ENCODE data around the gene SYNE1.

The SYNE1 gene

DNA sequence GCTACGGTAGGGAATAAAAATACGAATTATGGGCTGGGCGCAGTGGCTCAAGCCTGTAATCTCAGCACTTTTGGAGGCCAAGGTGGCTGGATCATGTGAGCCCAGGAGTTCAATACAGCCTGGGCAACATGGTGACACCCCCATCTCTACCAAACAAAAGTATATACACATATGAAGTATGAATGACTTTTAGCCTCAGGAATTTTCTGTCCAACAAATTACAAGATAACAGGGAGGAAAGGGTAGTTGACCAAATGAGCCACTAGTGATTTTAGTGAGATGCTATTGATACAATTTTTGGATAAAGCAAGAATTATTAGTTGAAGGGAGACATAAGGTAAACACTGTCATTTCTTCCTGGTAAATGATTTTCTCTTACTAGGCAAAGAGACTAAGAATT lies 328.2 kb downstream of the SYNE1 start:
- no peak for DNase-seq

DNA sequence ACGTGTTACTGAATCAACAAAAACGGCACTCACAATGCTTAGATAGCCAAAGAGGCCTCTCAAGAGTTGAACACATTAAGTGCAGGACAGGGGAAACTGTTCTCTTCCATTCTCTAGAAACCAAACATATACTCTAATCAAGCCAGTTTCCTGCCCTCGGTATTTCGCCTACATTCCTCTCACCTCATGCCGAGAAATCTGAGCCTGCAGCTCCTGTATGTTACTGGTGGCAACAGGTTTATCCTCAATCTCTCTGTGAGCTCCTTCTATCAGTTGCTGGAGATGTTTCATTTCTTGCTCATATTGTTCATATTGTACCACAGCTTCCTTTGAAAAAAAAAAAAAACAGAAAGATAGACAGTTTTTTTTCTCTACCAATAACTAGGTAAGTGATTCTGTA lies 328.9 kb downstream of the SYNE1 start:
- DNase-seq, result no peak

DNA sequence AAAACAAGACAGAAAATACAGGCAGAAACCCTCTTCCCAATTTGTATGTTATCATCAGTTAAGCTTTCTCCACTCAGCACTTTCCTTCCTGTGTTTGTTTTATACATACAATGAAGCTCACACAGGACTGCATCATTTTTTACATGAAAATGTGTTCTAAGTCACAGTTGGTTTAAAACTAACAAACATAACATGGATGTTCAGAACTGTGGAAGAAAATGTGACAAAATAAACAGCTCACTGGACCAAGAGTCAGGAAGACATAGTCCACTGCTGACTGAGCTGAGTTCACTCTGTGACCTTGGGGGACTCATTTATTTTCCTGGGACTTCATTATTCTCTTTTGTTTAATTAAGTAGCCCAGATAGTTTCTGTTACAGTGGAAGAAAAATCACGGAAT lies 331.5 kb downstream of the SYNE1 start:
- DNase-seq, result no peak

DNA sequence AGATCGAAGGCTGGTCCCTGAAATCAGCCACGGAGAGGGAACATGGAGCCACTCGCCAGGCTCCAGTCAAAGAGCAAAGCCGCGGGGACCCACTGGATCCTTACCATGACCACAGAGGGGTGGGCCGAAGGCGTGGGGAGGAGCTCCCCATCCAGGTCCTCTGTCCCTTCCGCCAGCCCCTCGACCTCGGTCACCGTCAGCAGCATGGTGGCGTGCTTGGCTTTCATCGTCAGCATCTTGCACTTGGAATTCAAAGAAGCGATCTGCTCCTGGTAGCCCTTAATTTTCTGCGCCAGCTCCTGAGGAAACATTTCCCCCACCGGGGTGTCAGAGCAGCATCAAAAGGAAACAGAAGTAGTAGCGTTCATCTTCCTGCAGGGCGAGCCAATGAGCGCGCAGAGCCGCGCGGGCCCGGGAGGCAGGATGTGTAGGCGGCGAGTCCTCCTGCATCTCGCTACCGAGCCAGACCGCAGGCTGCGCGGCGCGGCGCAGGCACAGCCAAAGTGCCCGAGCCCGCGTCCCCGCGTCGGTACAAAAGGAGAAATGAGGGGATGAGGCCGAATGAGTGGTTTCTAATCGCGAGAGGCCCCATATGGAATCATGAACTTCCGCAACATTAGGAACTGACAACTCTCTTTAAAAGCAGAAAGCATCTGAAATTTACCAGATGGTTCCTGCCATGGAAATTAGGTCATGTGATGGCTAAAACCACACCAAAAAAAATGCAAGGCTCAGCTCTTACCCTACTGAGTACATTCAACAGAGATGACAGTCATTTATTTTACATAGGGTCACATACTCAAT lies 335.2 kb downstream of the SYNE1 start:
- peak; percentile 96 for DNase-seq

DNA sequence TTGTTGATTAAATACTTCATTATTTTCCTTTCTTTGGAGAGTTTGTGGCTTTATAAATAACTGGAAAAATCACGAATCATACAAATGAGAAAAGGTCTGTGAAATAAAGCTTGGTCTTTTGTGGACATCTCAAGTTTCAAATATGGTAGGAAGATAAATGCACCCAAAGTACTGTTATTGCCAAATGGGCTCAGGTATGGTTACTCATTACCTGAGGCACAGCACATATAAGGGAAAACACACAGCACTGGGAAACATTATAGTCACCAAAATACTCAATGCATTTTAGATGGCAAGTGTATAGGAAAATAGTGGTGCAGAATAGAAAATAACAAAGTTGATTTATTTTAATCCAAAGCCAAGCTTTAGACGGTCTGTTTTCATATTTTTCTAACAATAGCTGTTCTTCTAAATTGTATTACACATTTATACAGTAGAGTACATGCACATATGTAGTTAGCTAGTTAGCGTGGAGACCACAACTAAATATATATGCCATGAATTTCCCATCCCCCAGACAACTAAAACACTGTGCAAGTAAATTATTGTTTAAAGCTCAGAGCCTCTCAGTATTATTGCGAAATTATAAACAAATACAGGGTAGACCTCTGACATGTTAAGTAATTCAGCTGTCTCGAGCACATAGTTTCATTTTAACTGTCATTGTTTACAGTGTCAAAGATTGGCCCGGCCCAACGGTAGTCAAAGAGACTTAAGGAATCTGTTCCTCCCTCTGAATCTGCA lies 336.0 kb downstream of the SYNE1 start:
- DNase-seq, result no peak

DNA sequence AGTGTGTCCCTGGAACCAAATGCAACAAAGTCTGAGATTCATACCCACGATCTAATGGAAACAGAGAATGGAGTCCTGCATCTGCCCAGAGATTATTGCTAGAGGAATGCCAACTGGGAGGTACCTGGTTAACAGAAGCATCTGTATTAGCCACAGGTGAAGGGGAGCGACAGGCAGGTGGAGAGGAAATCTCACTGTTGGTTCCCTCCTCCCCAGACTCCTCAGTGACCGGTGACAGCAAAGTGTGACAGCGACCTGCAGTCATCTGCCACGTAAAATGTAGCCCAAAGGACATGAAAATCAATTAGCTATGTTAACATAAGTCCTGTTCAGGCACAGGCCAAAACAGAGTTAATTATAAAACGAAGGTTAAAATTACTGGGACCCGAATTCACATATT lies 336.6 kb downstream of the SYNE1 start:
- DNase-seq, result no peak

DNA sequence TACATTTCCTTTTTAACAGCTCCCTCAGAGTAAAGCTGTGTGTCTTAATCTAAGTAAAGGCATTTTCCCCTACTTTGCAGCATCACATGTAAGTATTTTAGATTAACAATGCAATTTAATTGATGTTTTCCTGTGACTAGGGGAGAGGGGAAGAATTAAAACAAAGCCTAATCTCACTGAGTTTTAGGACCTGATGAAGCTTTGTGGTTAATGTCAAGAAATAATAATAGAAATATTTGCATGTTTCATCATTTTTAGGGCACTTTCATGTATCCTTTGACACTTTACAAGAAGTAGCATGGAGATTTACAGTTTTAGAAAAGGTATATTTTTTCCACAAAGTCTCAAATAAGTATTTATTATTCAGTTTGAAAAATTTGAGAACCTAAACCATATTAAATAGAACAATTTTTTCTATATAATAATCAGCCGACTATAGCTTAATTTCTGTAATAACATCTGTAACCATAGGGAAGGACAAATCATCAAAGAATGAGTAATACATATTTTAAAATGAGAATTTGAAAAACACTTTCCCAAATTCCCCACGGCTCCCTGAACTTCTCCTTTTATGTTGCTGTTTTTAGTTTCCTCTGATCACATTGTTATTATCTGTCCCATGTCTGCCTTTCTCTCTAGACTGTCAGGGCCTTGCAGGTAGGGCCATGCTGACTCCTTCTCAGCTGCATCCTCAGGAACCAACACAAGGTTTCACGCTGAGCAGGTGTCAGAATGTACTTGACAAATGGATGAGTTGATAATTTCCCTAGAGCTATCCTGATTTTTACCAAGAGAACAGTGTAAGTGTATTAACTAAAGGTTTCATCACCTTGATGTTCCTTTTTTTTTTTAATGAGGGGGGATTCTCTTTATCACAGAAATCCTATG lies 338.1 kb downstream of the SYNE1 start:
- no peak for DNase-seq

DNA sequence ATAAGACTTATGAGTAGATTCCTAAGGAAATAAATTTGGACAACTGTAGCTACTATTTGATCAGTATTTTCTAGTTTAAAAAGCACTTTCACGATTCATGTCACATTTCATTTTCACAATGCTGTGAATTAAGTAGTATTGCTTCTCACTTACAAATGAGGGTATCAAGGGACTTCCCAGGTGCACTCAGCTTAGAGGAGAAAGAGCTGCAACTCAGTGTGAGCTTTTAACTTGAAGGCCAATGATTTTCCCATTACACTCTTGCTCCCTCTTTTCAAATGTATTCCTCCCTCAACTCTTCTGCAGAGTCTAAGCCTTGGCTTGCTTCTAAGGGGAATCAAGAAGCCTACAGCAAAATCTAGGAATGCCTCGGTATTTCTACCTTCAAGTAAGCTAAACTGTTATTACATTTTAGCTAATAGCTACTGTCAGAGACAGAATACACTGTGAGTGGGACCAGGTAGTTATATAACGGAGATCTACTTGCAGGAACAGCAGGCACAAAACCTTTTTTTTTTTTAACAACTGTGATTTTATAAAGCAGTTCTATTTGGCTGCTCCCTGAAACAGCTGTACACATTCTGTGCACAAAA lies 339.0 kb downstream of the SYNE1 start:
- DNase-seq, result no peak

DNA sequence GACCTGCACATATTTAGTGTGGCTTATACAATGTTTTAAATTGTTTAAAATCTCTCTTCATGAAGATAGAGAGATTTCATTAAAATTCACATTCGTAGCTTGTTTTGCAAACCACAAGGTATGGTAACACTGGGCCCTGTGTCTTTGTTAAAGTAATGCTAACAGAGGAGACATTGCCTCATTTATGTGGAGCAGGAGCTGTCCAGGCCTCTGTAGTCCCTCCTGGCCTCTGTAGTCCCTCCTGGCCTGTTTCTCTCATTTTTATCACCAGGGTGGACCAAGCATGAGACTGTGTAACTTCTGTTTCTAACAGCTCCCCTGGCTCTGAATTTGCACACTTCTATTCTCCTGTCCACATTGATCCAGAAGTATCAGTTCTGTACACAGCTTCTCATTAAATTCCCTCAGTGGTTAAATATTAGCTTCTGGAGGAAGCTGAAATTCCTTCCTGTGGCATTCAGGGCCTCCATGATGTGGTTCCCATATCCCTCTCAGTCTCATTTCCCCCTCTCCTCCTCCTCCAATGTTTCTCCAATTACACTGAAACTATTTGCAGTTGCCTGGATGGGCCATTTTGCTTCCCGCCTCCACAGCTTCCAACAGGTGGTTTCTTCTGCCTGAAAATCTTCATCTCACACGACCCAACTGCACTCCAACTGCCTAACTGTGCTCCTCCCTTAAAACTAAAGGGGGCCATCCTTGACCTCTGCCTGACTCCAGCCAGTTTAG lies 340.4 kb downstream of the SYNE1 start:
- no peak for DNase-seq

DNA sequence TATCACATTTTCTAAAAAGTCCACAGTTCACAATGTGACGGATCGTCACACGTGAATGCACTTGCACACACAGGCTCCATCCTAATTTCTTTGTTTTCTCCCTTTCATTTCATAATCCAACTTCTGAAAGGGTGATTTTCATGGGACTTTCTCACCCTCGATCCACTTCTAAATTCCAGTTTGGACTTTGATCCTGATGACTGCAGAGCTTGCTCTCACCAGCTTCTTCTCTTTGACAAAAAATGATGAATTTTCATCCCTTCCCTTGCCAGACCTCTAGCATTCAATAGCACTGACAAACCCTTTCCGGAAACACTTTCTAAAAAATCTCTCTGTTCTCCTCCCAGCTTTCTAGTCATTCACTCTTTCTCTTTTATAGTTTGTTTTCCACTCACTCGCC lies 341.2 kb downstream of the SYNE1 start:
- DNase-seq, result no peak

DNA sequence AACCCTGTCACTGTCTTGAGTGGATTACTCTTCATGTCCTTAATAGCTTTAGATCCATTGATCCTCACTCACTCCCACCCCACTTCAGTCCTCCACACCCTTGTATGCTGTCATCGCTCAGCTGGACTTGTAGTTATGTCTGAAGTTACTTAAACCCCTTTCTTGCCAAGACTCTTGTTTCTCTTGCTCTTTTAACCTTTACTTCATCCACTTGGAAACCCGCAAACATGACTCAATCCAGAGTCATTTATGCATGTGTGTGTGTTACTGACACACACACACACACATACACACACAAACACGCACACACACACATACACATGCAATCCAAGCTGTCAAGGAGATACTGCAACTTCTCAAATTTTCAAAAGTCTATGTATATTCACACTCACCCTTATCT lies 341.8 kb downstream of the SYNE1 start:
- no peak for DNase-seq

DNA sequence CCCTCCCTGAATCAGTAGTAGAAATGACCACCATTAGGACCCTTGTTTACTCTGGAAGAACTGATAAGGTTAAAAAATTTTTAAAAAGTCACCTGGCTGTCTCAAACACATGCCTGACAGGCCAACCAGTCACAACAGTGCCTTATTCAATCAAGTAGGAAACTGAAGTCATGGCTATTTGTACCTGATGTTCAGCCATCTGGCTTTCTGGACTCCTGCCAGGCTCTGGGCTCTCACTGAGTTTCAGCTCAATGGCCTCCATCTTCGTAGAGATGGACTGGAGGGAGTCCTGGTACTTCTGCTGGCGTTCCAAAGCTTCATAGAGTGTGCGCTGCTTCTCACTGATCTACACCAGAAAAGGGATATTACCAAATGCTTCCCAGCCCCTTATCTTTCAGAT lies 343.8 kb downstream of the SYNE1 start:
- DNase-seq, result no peak

DNA sequence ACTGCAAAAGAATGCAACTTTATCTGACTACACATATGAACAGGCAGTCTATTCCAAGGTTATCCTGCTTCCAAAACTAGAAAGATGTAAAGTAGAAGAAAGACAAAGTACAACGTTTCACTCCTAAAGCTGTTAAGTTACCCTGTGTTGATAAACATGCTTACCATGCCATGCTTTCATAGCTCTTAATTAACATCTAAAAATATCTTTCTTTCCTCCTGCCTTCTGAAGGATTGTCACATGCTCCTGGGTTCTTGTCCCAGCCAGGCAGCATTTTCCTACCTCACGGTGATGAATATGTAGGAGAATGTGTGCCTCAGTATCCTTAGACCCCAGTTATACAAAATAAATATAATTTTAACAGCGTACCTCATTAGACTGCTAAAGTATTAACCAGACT lies 344.6 kb downstream of the SYNE1 start:
- no peak for DNase-seq

DNA sequence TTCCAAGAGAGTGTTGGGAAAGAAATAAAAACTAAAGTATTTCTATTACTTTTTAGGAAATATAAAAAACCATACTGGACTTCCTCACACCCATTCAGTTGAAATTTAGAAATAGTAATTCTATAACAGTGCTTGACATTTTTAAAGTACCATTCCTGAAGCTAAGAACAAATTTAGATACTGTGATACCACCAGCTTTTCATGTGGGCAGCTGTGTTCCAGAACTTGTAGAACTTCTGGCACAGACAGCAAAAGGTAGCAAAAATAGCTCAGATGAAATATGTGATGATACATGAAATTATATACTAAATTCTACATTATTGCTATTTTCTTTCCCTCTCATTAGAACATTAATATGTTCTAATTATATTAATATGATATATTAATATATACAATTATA lies 346.5 kb downstream of the SYNE1 start:
- no peak for DNase-seq

DNA sequence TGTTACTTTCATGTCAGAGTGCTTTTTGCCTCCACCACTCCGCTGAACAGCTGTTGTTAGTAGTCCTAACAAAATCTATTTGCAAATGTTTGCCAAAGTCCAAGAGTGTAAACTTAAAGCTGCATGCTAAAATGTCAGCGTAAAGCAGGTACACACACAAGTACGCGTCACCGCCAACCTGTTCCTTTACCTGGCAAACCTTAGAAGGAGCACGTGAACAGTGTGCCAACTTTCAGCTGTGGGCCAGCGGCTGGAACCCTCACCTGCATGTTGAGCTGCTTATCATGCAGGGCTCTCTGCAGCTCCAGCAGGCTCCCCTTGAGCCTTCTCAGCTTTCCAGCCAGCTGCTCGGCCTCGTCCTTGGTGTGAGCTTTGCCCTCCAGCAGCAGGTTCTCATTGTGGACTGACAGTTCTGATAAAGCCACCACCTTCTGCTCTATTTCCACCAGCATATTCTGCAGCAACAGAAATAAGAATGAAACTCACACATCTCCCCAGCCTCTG lies 359.3 kb downstream of the SYNE1 start:
- DNase-seq, result no peak

DNA sequence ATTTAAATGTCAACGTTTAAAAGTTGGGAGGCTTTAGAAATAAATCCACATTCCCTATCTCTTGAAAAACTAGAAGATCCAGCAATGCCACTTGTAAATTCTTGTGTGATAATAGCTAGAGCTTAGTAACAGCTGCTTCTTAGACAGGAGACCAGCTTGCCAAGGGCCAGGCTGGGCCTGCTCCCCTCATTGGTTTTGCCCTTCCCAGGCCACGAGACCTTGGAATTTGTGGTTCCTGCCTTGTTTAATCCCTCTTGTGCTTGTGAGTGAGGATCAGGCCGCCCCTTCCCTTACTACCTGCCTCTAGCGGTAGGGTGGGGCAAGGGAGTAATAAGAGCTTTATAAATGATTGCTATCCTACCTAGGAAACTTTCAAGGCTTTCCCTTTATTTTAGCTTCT lies 363.5 kb downstream of the SYNE1 start:
- peak; percentile 93 for DNase-seq

DNA sequence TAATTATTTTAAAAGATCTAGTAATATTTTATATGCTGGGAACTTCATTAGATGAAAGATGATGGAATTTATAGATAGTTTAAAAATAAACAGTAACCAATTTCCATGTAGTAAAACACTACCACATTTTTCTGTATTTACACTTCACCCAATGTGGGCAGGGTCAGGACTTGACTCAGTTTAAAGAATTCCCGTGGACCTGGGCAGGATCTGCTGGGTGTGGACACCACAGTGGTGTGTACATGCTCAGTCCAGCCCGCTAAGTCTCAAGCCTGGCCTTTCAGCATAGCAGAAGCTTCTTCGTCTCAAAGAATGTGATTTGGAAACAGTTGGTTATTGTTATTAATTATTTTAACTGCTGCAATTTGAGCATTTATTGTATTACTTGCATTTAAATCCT lies 364.2 kb downstream of the SYNE1 start:
- no peak for DNase-seq

DNA sequence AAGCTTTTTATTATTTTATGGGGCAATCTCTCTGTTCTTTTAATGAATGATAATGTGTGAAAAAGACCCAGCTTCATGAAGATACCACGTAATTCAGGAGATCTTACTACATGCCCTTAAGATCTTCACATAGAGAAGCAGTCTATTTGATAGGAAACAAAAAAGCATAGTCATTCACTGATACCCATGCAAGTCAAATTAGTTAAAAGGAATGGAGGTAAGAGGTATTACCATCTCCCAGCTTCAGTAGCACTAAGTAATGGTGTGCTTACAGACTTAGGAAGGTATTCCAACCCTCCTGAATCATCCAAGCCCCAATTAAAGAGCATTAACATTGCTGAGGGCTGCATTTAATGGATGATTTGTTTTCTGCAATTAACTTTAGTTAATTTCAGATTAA lies 364.7 kb downstream of the SYNE1 start:
- no peak for DNase-seq

DNA sequence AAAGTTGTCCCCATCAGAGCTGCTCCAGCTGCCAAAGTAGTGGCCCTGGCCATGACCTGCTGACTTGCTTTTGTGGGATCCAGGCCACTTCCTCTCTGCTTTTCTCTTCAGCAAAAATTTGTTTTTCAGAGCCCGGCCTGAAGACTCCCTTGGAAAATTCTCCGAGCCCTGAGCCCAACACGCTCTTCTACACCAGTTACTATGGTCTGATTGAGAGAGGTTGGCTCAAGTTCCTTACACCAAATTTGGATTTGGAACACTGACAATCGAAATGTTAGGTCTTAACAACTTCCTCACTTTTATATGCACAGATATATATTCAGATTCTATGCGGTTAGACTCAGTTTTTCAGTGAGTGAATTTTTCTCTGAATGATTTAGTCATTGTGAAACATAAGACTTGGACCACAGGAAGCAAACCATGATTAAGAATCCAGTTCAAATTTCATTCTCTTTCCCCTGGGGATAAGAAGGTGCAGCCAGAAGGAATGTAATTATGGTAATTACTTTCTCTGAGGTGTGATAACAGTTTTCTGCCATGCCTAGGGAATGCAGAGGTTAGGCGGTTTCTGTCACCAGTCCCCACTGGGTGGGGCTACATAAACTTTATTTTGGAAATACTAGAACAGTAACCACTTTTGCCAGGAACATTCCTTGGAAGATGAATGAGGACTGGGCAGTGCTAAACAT lies 365.2 kb downstream of the SYNE1 start:
- no peak for DNase-seq

DNA sequence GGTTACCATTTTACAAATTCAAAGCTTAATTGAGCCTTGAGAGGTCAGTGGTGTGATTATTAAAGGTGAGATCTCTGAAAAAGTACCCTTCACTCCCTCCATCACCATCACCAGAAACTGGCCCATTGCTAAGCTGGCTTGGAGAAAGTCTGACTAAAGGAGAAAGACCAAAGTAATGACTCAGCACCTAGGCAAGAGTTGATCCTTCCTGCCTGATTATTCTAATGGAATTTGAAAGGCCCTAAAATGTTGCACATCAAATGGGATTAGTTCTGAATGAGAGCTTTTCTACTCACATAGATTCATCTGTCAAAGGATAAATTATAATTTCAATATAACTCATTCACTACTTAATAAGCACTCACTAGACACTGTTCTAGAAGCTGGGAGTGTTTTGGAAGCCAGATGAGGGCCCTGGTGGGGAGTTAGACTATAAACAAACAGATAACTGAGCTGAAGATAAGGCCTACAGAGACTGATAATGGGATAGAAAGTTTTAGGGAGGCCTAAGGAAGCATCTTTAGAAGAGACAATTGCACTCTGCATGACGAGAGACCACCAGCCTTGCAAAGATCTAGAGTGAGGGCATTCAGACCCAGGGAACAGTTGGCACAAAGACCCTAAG lies 366.7 kb downstream of the SYNE1 start:
- DNase-seq, result no peak

DNA sequence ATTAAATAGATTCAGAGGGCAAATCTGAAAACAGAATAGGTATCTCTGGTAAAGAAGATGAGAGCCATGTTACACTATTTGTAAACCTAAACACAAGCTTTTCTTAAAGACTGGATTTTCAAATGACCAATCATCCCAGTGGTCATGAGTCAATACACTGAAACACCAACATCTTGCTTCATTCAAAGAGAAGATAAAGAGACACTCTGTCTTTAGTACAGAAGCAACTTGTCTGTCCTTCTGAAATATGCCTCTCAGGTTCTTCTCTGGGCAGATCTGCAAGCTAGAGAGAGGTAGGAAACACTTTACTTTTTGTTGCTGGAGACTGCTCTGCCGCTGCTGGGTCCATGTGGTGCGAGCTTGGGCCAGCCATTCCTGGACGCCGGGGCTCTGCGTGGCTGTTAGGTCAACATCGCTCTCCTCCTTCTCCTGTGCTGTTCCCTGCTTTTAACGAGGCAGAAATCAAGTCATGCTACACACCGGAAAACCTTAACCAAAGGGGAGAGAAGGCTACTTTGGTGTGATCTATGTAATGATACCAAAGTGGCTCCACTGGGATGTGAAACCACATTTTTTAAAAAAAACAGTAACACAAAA lies 368.2 kb downstream of the SYNE1 start:
- DNase-seq, result no peak
